Measurements from ENCODE around the gene ZNF423. TPM values are rescaled to one million over a fixed set of nuclear protein-coding genes. Genes with fewer than 3 reads are reported as not detected.

Gene ZNF423
- total and polyA plus RNA-seq, 2 of the 13 experiments (the other 11 are each of a cell fraction or from before 2014, with no cell fraction given) = 0.07 to 0.31 TPM

GRCh38 chr16:49821156-49821555 is 34.8 kb downstream of the ZNF423 start:
- CTCF ChIA-PET (ENCODE audit: low intra/inter-chr PET ratio, low total read pairs) = no interaction called here

More at GRCh38 chr16:49821156-49821555, 34.8 kb downstream of the ZNF423 start:
- ATAC-seq = no peak
- intact Hi-C loops (cut with micrococcal nuclease; ENCODE audit: unreplicated experiment) = no loop called here
- Histone ChIP-seq H3K27ac (ENCODE audit: extremely low read length, insufficient read depth, low read length) (no peak overlapping the region), H3K4me2 (ENCODE audit: low read depth, low read length) (no peak overlapping the region), H2AFZ (ENCODE audit: low read length) (no peak overlapping the region), H3K9ac (ENCODE audit: insufficient read depth, low read depth, low read length) (no peak overlapping the region), H3K79me2 (ENCODE audit: insufficient read depth, low read length) (no peaks in the 10 kb centered on the region), H3K27me3 (ENCODE audit: control insufficient read depth in 1 of 2, insufficient read depth in 2 of 2, low read length in 2 of 2) (peaks cover 2 to 38% of the 10 kb centered on the region in 2 experiments; a peak in 2 of 5 replicates), H3K36me3 (replicated peaks in 1 of 2; ENCODE audit: control insufficient read depth in 1 of 2, insufficient read depth in 2 of 2, low read length in 2 of 2) (no peaks in the 10 kb centered on the region), H3K4me1 (ENCODE audit: insufficient read depth, low read length) (no peaks in the 10 kb centered on the region), H3K9me3 (ENCODE audit: low read length) (no peaks in the 10 kb centered on the region), H3K4me3 (replicated peaks in 1 of 3; ENCODE audit: insufficient read depth in 1 of 3, low read depth in 2 of 3, low read length in 3 of 3) (no peak overlapping the region), H4K20me1 (ENCODE audit: insufficient read depth, low read length) (no peaks in the 10 kb centered on the region)
- no TSS peak for BruUV-seq (replicated peaks)
- FAIRE-seq = no peak
- 21% methylated on average over 9 of the region's 9 CpGs for WGBS (ENCODE audit: low lambda C conversion rate)
- DNase-seq (ENCODE audit: low spot score) = no peak
- in situ Hi-C loops (cut with HindIII; ENCODE audit: extremely low pct_ligation_motif_present, low pct_unique_long_range_greater_than_20kb) = no loop called here
- no peak for TF ChIP-seq TRIM22 (IDR thresholded peaks at IDR 0.05)
- no peak for TF ChIP-seq TCF12 (IDR thresholded peaks at IDR 0.05)
- no peak for TF ChIP-seq TCF12 (CRISPR knock-in tag; IDR thresholded peaks at IDR 0.05)
- TF ChIP-seq KLF16 (CRISPR knock-in tag; IDR thresholded peaks at IDR 0.05) = no peak
- no peak for TF ChIP-seq ZNF280D (CRISPR knock-in tag; IDR thresholded peaks at IDR 0.05)
- no peak for TF ChIP-seq PHF20 (CRISPR knock-in tag; IDR thresholded peaks at IDR 0.05)
- no peak for TF ChIP-seq NR2F2 (IDR thresholded peaks at IDR 0.05; ENCODE audit: borderline replicate concordance, low read depth)
- no peak for TF ChIP-seq SP140L (CRISPR knock-in tag; IDR thresholded peaks at IDR 0.05; ENCODE audit: borderline replicate concordance)
- TF ChIP-seq IKZF4 (CRISPR knock-in tag; IDR thresholded peaks at IDR 0.05; ENCODE audit: borderline replicate concordance, low read depth, not compliant biosample characterization) = no peak
- no peak for TF ChIP-seq TCF7L2 (IDR thresholded peaks at IDR 0.05; ENCODE audit: low read depth, low read length)
- POLR2A ChIA-PET = no interaction called here

Data from HepG2 (cell line).